Measurements from ENCODE around the gene KCTD16. TPM values are rescaled to one million over a fixed set of nuclear protein-coding genes. Genes with fewer than 3 reads are reported as not detected.

The KCTD16 gene
- total RNA-seq, 6 experiments from 2014 or later = 1.5 to 3.6 (median 3.0) TPM

GRCh38 chr5:144406442-144406841, 235.8 kb downstream of the KCTD16 start:
- TF ChIP-seq CTCF (IDR thresholded peaks at IDR 0.05) = no peak
- Mint-ChIP-seq H3K36me3 (ENCODE audit: low read depth) (no peaks in the 10 kb centered on the region), H3K4me1 (ENCODE audit: low read depth) (peaks cover 11% of the 10 kb centered on the region; the same call in 1 of the 2 replicates), H3K4me3 (no peak overlapping the region), H3K27ac (no peak overlapping the region), H3K27me3 (ENCODE audit: insufficient read depth) (peaks cover 1% of the 10 kb centered on the region; the same call in 1 of the 2 replicates), H3K9me3 (no peaks in the 10 kb centered on the region)
- no peak for DNase-seq

DNA sequence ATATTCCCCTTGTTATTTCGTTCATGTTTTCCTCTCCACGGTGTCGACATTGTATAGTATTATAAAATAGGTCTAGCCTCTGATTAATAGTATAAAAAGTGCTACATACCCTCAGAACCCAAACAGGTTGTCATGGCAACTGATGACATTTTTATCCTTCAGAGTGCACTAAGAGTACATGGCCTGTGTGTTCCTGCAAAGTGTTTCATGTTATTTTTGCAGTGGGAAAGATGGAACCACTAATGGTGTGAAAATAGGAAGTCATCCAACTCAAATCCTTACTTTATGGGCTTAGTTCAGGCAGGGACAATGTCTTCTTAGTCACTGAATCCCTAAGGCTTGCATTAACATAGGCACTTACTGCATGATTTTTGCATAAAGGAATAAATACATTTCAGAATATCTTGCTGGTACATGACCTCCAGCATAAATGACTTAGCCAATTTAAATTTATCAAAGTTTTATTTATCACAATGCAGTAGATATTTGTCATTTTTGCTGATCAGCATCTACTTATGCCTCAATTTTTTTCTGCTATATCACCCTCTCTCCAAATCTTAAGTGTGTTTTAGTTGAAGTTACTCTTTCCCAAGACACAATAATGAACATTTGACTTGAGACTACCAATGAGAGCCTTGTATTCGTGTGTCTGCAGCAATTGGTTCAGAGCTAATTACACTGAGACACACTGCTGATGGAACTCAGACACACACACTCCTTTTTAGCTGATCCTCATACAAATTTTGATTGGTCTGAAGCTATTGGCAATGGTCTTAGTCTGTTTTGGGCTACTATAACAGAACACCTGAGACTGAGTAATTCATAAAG, 243.7 kb downstream of the KCTD16 start:
- Mint-ChIP-seq H3K27me3 (ENCODE audit: insufficient read depth) (peaks cover 6% of the 10 kb centered on the region; the same call in 1 of the 2 replicates), H3K4me3 (no peak overlapping the region), H3K27ac (no peak overlapping the region), H3K36me3 (ENCODE audit: low read depth) (peaks cover 15% of the 10 kb centered on the region), H3K4me1 (ENCODE audit: low read depth) (no peaks in the 10 kb centered on the region; the same call in 1 of the 2 replicates), H3K9me3 (peaks cover 9% of the 10 kb centered on the region; the same call in 1 of the 2 replicates)
- DNase-seq = no peak
- no peak for TF ChIP-seq CTCF (IDR thresholded peaks at IDR 0.05)

GRCh38 chr5:144416196-144416595, 245.5 kb downstream of the KCTD16 start:
- H3K4me1 Mint-ChIP-seq (ENCODE audit: low read depth) = peaks cover 12% of the 10 kb centered on the region
- H3K9me3 Mint-ChIP-seq = peaks cover 9% of the 10 kb centered on the region; the same call in 1 of the 2 replicates
- no peak for TF ChIP-seq CTCF (IDR thresholded peaks at IDR 0.05)
- peaks cover 6% of the 10 kb centered on the region; the same call in 1 of the 2 replicates for H3K27me3 Mint-ChIP-seq (ENCODE audit: insufficient read depth)
- peaks cover 15% of the 10 kb centered on the region for H3K36me3 Mint-ChIP-seq (ENCODE audit: low read depth)
- H3K27ac Mint-ChIP-seq = no peak overlapping the region
- DNase-seq = no peak
- H3K4me3 Mint-ChIP-seq = no peak overlapping the region

DNA sequence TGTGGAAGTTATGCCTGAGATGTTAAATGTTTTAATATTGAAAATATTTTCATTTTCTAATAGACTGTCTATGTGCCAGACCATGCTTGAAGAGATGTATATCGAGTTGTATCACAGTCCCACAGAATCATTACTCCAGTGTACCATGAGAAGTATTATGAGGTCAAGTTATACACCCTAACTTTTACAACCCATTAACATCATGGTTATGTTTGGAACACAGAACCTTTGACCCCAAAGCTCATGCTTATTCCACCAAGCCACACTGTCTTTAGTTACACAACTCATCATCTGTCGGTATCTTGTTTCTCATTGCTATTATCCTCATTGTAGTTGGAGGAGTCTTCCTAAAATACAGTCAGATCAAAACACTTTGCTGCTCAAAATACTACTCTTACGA, 248.0 kb downstream of the KCTD16 start:
- H3K4me1 Mint-ChIP-seq (ENCODE audit: low read depth) = peaks cover 32% of the 10 kb centered on the region
- no peak overlapping the region for H3K4me3 Mint-ChIP-seq
- peaks cover 21% of the 10 kb centered on the region for H3K36me3 Mint-ChIP-seq (ENCODE audit: low read depth)
- no peak for TF ChIP-seq CTCF (IDR thresholded peaks at IDR 0.05)
- no peak for DNase-seq
- H3K27ac Mint-ChIP-seq = no peak overlapping the region
- H3K27me3 Mint-ChIP-seq (ENCODE audit: insufficient read depth) = peaks cover 3% of the 10 kb centered on the region; the same call in 1 of the 2 replicates
- peaks cover 9% of the 10 kb centered on the region; the same call in 1 of the 2 replicates for H3K9me3 Mint-ChIP-seq

- peak; percentile 34 for DNase-seq
- H3K4me1 Mint-ChIP-seq (ENCODE audit: low read depth) = peaks cover 32% of the 10 kb centered on the region
- peaks cover 14% of the 10 kb centered on the region for H3K36me3 Mint-ChIP-seq (ENCODE audit: low read depth)
- TF ChIP-seq CTCF (IDR thresholded peaks at IDR 0.05) = no peak
- H3K27ac Mint-ChIP-seq = no peak overlapping the region
- peak overlapping the region; percentile 43; the same call in 1 of the 2 replicates for H3K4me3 Mint-ChIP-seq
- H3K9me3 Mint-ChIP-seq = peaks cover 9% of the 10 kb centered on the region; the same call in 1 of the 2 replicates
- H3K27me3 Mint-ChIP-seq (ENCODE audit: insufficient read depth) = peaks cover 6% of the 10 kb centered on the region; the same call in 1 of the 2 replicates
These were observed 250.7 kb downstream of the KCTD16 start for GRCh38 chr5:144421411-144421810.
